PC-9 (cell line): ENCODE measurements around the gene TREH. TPM values are rescaled to one million over a fixed set of nuclear protein-coding genes. Genes with fewer than 3 reads are reported as not detected.

Experiments
- BruUV-seq: library from RNA; stranded (reverse); fragments of 400-500 nt; replicated peaks from 2 replicates; lab custom pipeline; 2021; lab: Mats Ljungman, UMichigan
- CTCF ChIA-PET: fragments of 300-600 bp; sonication (Branson Sonifier 250); formaldehyde crosslinking; loops from one replicate; lab custom pipeline; 2022; ENCODE audit warnings: antibody characterized with exemption; lab: Charles Lee
- POLR2A ChIA-PET: fragments of 300-600 bp; sonication (Branson Sonifier 250); formaldehyde crosslinking; loops from one replicate; lab custom pipeline; 2022; ENCODE audit warnings: antibody characterized with exemption; ENCODE audit not compliant: unreplicated experiment; lab: Charles Lee
- DNase-seq, 2 experiments: peaks; one replicate each; pipeline versions ENCODE4 v3.0.0 to v3.0.0-alpha.2; 2015 to 2022; ENCODE audit warnings: mixed read lengths in 1 of 2
- H2AFZ ChIP-seq: fragments of 200-600 bp; sonication (generic); 2 replicates; pipeline ENCODE4 v1.8.1; 2017; ENCODE audit warnings: antibody characterized with exemption
- H3F3A ChIP-seq: fragments of 200-600 bp; sonication (generic); 2 replicates; pipeline ENCODE4 v1.8.1; 2017; ENCODE audit warnings: antibody characterized with exemption, mild to moderate bottlenecking, low read depth; ENCODE audit not compliant: insufficient read depth
- H3K27ac ChIP-seq: fragments of 200-600 bp; sonication (generic); 2 replicates; pipeline ENCODE4 v1.6.1; 2016; ENCODE audit warnings: mixed run types
- H3K27me3 ChIP-seq: fragments of 200-600 bp; sonication (generic); 2 replicates; pipeline ENCODE4 v1.6.1; 2016; ENCODE audit warnings: low read depth, mixed run types; ENCODE audit not compliant: insufficient read depth
- H3K36me3 ChIP-seq: fragments of 200-600 bp; sonication (generic); 2 replicates; pipeline ENCODE4 v1.6.1; 2016; ENCODE audit warnings: low read depth, mixed run types
- H3K4me1 ChIP-seq: fragments of 200-600 bp; sonication (generic); replicated peaks from 2 replicates; pipeline ENCODE4 v1.6.1; 2016; ENCODE audit warnings: mixed run types; ENCODE audit not compliant: insufficient read depth
- H3K4me2 ChIP-seq: fragments of 200-600 bp; sonication (generic); 2 replicates; pipeline ENCODE4 v1.6.1; 2017; ENCODE audit warnings: mixed run types
- H3K4me3 ChIP-seq: fragments of 200-600 bp; sonication (generic); 2 replicates; pipeline ENCODE4 v1.6.1; 2016; ENCODE audit warnings: mixed run types
- H3K79me2 ChIP-seq: fragments of 200-600 bp; sonication (generic); 2 replicates; pipeline ENCODE4 v1.6.1; 2017; ENCODE audit warnings: low read depth, mixed run types
- H3K9me2 ChIP-seq: fragments of 200-600 bp; sonication (generic); 2 replicates; pipeline ENCODE4 v1.8.1; 2017; ENCODE audit warnings: mild to moderate bottlenecking; ENCODE audit not compliant: insufficient read depth
- H3K9me3 ChIP-seq: fragments of 200-600 bp; sonication (generic); 2 replicates; pipeline ENCODE4 v1.8.1; 2016; ENCODE audit warnings: low read depth; ENCODE audit not compliant: insufficient read depth
- H4K20me1 ChIP-seq: fragments of 200-600 bp; sonication (generic); 2 replicates; pipeline ENCODE4 v1.8.1; 2017; ENCODE audit not compliant: insufficient read depth
- CTCF ChIP-seq: fragments of 200-600 bp; sonication (generic); conservative IDR thresholded peaks from 2 replicates; pipeline ENCODE4 v1.6.1; 2017; ENCODE audit warnings: mixed run types, antibody characterized with exemption, mild to moderate bottlenecking, moderate library complexity
- EZH2 ChIP-seq: fragments of 200-600 bp; sonication (generic); IDR thresholded peaks from 2 replicates; pipeline ENCODE4 v1.8.0; 2017; ENCODE audit warnings: antibody characterized with exemption, low read depth
- intact Hi-C: fragments of 100-400 bp; cut with micrococcal nuclease; formaldehyde crosslinking; loops from one replicate; pipeline ENCODE4 v1.10.0; 2022; ENCODE audit not compliant: unreplicated experiment
- total RNA-seq: library from RNA; stranded (reverse); gene quantifications from 2 replicates; pipeline ENCODE4 v1.2.3, GENCODE V29; 2021

The TREH gene
- total RNA-seq, 1 experiment from 2014 or later: not detected

GRCh38 chr11:118621071-118621783 lies 58.2 kb downstream of the TREH start:
- Histone ChIP-seq H3F3A (peaks cover 67% of the 10 kb centered on the region), H3K27ac (peak overlapping the region; percentile 79), H4K20me1 (no peaks in the 10 kb centered on the region), H3K4me3 (peak overlapping the region; percentile 67), H3K4me2 (peak overlapping the region; percentile 87), H3K9me2 (no peaks in the 10 kb centered on the region), H3K27me3 (no peaks in the 10 kb centered on the region), H3K79me2 (peaks cover 33% of the 10 kb centered on the region), H3K36me3 (peaks cover 3% of the 10 kb centered on the region), H3K4me1 (peaks cover 62% of the 10 kb centered on the region), H3K9me3 (no peaks in the 10 kb centered on the region), H2AFZ (peak overlapping the region; percentile 80)
- ChIA-PET CTCF (interaction anchor here (0.6 to 2.6 kb wide), 6 partner anchors 12 to 502 kb away, joined by 3 to 12 read pairs (median 6); no protein-coding TSS in a partner anchor), POLR2A (interaction anchor here (0.5 to 2.4 kb wide), 10 partner anchors 13 to 714 kb away, joined by 3 to 31 read pairs (median 8); partner anchors contain the start of genes DPAGT1, HINFP and PHLDB1)
- no peak for TF ChIP-seq CTCF
- no peak for TF ChIP-seq EZH2
- intact Hi-C loops: no loop called here
- BruUV-seq: no TSS peak
- DNase-seq: peak; percentile 82 to 91

- Histone ChIP-seq H3K27ac (peak overlapping the region; percentile 79), H3K9me3 (no peaks in the 10 kb centered on the region), H2AFZ (peak overlapping the region; percentile 80), H3K27me3 (no peaks in the 10 kb centered on the region), H3K4me1 (peaks cover 57% of the 10 kb centered on the region), H3K4me2 (peak overlapping the region; percentile 87), H4K20me1 (no peaks in the 10 kb centered on the region), H3K36me3 (no peaks in the 10 kb centered on the region; the same call in 1 of the 2 replicates), H3K79me2 (peaks cover 33% of the 10 kb centered on the region), H3F3A (peaks cover 61% of the 10 kb centered on the region), H3K4me3 (peak overlapping the region; percentile 67), H3K9me2 (no peaks in the 10 kb centered on the region)
- ChIA-PET POLR2A (interaction anchor here (0.5 to 2.4 kb wide), 13 partner anchors 12 to 715 kb away, joined by 3 to 31 read pairs (median 6); partner anchors contain the start of genes DPAGT1, HINFP and PHLDB1), CTCF (interaction anchor here (0.7 kb wide), 1 partner anchor 335 kb away, joined by 3 read pairs; no protein-coding TSS in a partner anchor)
- peak; percentile 83 to 86 for DNase-seq
- no peak for TF ChIP-seq CTCF
- no peak for TF ChIP-seq EZH2
- no TSS peak for BruUV-seq
- intact Hi-C loops: no loop called here
Measured at GRCh38 chr11:118620529-118621070, 58.9 kb downstream of the TREH start.

GRCh38 chr11:118619444-118620197 lies 59.8 kb downstream of the TREH start:
- peak; percentile 70 to 89 for DNase-seq
- TF ChIP-seq CTCF: no peak
- TF ChIP-seq EZH2: no peak
- H3K9me3 ChIP-seq: no peaks in the 10 kb centered on the region
- H4K20me1 ChIP-seq: no peaks in the 10 kb centered on the region
- H3K27me3 ChIP-seq: no peaks in the 10 kb centered on the region
- BruUV-seq: no TSS peak
- intact Hi-C loops: loop anchor here (1.0 kb wide), 1 partner anchor 293 kb away; no protein-coding TSS in a partner anchor
- no peaks in the 10 kb centered on the region for H3K36me3 ChIP-seq
- no peak overlapping the region for H2AFZ ChIP-seq
- peak overlapping the region; percentile 87 for H3K4me2 ChIP-seq
- POLR2A ChIA-PET: interaction anchor here (0.5 to 2.4 kb wide), 2 partner anchors 11 to 370 kb away, joined by 6 to 31 read pairs; partner anchors contain the start of gene PHLDB1
- H3K27ac ChIP-seq: peak overlapping the region; percentile 79
- peak overlapping the region; percentile 67 for H3K4me3 ChIP-seq
- H3K9me2 ChIP-seq: no peaks in the 10 kb centered on the region
- peaks cover 57% of the 10 kb centered on the region for H3K4me1 ChIP-seq
- CTCF ChIA-PET: no interaction called here
- H3K79me2 ChIP-seq: peaks cover 33% of the 10 kb centered on the region
- H3F3A ChIP-seq: peaks cover 51% of the 10 kb centered on the region
